Spinal cord (tissue), 10 donors: Measurements from ENCODE around the gene RRAS2. TPM values are rescaled to one million over a fixed set of nuclear protein-coding genes. Genes with fewer than 3 reads are reported as not detected.
A peak's percentile ranks its signal among the peaks of the same experiment; 100 is the strongest.
"Not testable (repeated sequence)": the region's sequence is repeated elsewhere in the genome, so short reads cannot be mapped to it uniquely, and the experiment has no call there.

Source experiments
- DNase-seq, 6 donors: peaks; one replicate each; pipeline versions ENCODE4 v3.0.0 to v3.0.0-alpha.2; 2013 to 2015; ENCODE audit warnings: low spot score in 6 of 6, low read depth in 4 of 6
- H3K27ac ChIP-seq: one replicate; pipeline ENCODE4 v1.5.1; 2013; ENCODE audit warnings: low read depth, low read length, control low read depth
- H3K27me3 ChIP-seq: one replicate; pipeline ENCODE4 v1.6.1; 2013; ENCODE audit warnings: low read length; ENCODE audit not compliant: control insufficient read depth, insufficient read depth
- H3K36me3 ChIP-seq: one replicate; pipeline ENCODE4 v1.6.1; 2013; ENCODE audit warnings: low read length; ENCODE audit not compliant: control insufficient read depth, insufficient read depth
- H3K4me1 ChIP-seq: one replicate; pipeline ENCODE4 v1.6.1; 2013; ENCODE audit warnings: low read length; ENCODE audit not compliant: control insufficient read depth, insufficient read depth
- H3K4me3 ChIP-seq: one replicate; pipeline ENCODE4 v1.5.1; 2013; ENCODE audit warnings: low read depth, low read length, control low read depth
- H3K9me3 ChIP-seq: one replicate; pipeline ENCODE4 v1.6.1; 2013; ENCODE audit warnings: low read length; ENCODE audit not compliant: control insufficient read depth, insufficient read depth
- WGBS: methylation state at CpG from one replicate; pipeline ENCODE4 v1.1.5; 2013; ENCODE audit warnings: missing lambda C conversion rate; ENCODE audit not compliant: insufficient coverage; 5-methylcytosine and 5-hydroxymethylcytosine counted together
- polyA plus RNA-seq, 2 donors: library from polyadenylated mRNA; unstranded; fragments of 120-200 nt; gene quantifications; one replicate each; pipeline ENCODE4 v1.2.1, GENCODE V29; 2013; ENCODE audit not compliant: insufficient read length in 2 of 2
- total RNA-seq, 2 donors: library from RNA; depleted of rRNA in 1 of 2; stranded (reverse); fragments of 120-200 nt in 1 of 2; fragments of >200 nt in 1 of 2; gene quantifications; one replicate each; pipeline versions ENCODE4 v1.2.3 to v1.2.4, GENCODE V29; 2013 to 2014
- donor health status: healthy.

RRAS2 gene
- total and polyA plus RNA-seq, 4 donors = 44.0 to 56.2 (median 53.3) TPM

DNA sequence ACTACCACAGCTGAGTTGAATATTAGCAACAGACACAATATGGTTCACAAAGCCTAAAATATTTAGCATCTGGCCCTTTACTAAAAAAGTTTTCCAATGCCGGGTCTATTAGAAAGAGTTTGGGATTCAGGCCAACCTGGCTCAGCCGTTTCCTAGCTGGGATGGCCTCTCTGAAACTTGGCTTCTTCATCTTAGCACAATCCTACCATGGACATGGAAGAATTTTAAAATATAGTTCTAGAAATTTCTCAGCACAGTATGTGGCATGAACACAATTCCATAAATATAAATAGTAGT is 103.8 kb downstream of the RRAS2 start:
- Histone ChIP-seq H3K36me3 (peaks cover 22% of the 10 kb centered on the region), H3K9me3 (no peaks in the 10 kb centered on the region), H3K27ac (no peak overlapping the region), H3K4me1 (peaks cover 24% of the 10 kb centered on the region), H3K4me3 (no peak overlapping the region), H3K27me3 (no peaks in the 10 kb centered on the region)
- WGBS = no CpG with 5 or more reads among the region's 2 CpGs
- DNase-seq = no peak

DNA sequence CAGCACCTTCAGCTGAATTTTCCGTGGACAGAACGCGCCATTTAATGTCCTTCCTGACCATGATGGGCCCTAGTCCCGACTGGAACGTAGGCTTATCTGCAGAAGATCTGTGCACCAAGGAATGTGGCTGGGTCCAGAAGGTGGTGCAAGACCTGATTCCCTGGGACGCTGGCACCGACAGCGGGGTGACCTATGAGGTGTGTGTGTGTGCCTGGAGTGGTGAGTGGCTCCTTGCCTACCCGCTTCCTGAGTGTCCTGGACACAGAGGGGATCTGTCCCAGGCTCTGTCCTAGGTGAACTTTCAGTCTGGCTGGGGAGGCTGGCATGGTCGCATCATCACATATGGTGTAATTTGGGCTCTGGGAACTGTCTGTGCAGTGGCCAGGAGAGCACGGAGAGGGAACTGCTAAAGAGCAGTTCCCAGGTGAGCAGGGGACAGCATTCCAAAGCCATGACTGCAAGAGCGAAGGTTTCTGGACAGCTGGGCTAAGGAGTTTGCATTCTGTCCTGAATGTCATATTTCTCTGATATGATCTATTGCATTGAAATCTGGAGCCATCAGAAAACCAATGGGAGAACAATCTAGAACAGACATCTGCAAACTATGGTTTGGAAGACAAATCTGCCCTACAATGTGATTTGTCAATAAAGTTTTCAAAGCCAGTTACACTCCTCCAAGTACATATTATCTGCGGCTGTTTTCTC is 104.3 kb downstream of the RRAS2 start:
- DNase-seq = no peak
- H3K27ac ChIP-seq = no peak overlapping the region
- WGBS = 94% methylated on average over 12 of the region's 13 CpGs

DNA sequence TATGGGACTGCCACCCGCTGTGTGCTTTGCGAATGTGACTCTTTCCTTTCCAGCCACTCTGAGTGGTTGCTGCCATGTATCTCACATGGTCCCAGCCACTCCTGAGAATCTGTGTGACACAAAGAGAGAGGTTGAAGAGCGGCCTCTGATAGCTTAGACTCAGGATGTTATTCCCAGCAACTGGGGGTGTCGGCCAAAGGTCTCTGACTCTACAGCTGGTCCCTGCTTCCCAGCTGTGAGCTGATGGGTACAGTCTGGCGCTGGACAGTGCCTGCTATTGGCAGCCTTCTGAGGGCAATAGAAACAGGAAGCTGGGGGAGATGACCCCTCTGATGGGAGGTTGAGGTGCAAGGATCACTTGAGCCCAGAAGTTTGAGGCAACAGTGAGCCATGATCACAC is 105.1 kb downstream of the RRAS2 start:
- H3K27ac ChIP-seq = no peak overlapping the region
- H3K9me3 ChIP-seq = no peaks in the 10 kb centered on the region
- H3K4me1 ChIP-seq = peaks cover 23% of the 10 kb centered on the region
- no peak for DNase-seq
- no peak overlapping the region for H3K4me3 ChIP-seq
- 67% methylated on average over 5 of the region's 5 CpGs for WGBS
- no peaks in the 10 kb centered on the region for H3K27me3 ChIP-seq
- H3K36me3 ChIP-seq = peaks cover 14% of the 10 kb centered on the region

More for the DNA sequence above, 104.3 kb downstream of the RRAS2 start:
- peaks cover 24% of the 10 kb centered on the region for H3K4me1 ChIP-seq
- H3K9me3 ChIP-seq = no peaks in the 10 kb centered on the region
- no peak overlapping the region for H3K4me3 ChIP-seq
- no peaks in the 10 kb centered on the region for H3K27me3 ChIP-seq
- H3K36me3 ChIP-seq = peaks cover 22% of the 10 kb centered on the region

DNA sequence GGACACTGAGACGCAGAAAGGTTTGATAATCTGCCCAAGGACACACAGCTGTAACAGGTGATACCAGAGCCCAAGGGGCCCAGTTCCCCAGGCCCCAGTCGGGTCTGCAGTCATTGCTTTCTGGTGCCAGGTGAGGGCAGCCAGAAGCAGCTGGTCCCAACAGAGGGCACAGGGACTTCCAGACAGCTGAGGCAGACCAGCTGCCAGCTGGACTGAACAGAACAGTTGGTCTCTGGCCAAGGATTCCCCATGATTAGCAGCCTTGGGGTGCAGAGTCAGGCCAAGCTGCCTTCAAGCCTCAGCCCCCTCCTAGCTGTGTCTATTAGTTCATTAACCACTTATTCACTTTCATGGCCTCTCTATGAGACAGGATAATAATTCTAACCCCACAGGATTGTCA is 105.6 kb downstream of the RRAS2 start:
- WGBS = 29% methylated on average over 2 of the region's 2 CpGs
- H3K27ac ChIP-seq = no peak overlapping the region
- H3K36me3 ChIP-seq = peaks cover 14% of the 10 kb centered on the region

DNA sequence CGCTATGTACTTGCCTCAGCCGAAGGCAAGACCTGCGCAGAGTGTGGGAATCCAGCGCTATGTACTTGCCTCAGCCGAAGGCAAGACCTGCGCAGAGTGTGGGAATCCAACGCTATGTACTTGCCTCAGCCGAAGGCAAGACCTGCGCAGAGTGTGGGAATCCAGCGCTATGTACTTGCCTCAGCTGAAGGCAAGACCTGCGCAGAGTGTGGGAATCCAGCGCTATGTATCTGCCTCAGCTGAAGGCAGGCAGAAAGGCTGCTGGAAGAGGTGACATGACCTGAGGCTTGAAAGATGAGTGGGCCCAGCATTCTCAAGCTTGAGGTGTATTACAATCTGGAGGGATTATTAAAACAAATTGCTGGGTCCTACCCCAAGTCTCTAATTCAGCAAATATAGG is 106.5 kb downstream of the RRAS2 start:
- H3K27ac ChIP-seq, H3K27me3 ChIP-seq, H3K9me3 ChIP-seq, H3K4me3 ChIP-seq, DNase-seq: not testable (repeated sequence)
- H3K4me1 ChIP-seq = peaks cover 30% of the 10 kb centered on the region
- peaks cover 10% of the 10 kb centered on the region for H3K36me3 ChIP-seq
- WGBS = 100% methylated on average over 2 of the region's 12 CpGs

More for the DNA sequence above, 105.6 kb downstream of the RRAS2 start:
- H3K4me3 ChIP-seq = no peak overlapping the region
- peak in 2 of 6 donors; percentile 76 to 82 for DNase-seq
- H3K4me1 ChIP-seq = peaks cover 25% of the 10 kb centered on the region
- no peaks in the 10 kb centered on the region for H3K27me3 ChIP-seq
- H3K9me3 ChIP-seq = no peaks in the 10 kb centered on the region

DNA sequence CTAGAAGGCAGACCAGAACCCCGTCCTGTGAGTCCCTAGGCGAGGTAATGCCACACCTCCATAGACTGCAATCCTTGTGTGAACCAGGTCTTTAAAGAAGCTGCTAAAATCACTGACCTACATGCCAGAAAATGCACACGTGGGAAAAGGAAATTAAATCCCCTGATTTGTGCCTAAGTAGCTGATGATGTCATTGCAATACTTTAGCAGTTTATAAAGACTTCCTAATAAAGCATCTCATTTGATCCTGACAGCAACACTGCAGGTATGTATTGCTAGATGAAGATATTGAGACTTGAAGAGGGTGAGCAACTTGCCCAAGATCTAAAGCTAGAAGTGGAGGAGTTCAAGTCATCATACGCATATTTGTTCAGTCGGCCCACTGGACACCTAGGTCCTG is 107.2 kb downstream of the RRAS2 start:
- no peak overlapping the region for H3K27ac ChIP-seq
- H3K4me1 ChIP-seq = peaks cover 36% of the 10 kb centered on the region
- H3K9me3 ChIP-seq = no peaks in the 10 kb centered on the region
- H3K27me3 ChIP-seq = no peaks in the 10 kb centered on the region
- peaks cover 10% of the 10 kb centered on the region for H3K36me3 ChIP-seq
- H3K4me3 ChIP-seq = no peak overlapping the region
- WGBS = 91% methylated on average over 4 of the region's 5 CpGs
- DNase-seq = no peak

DNA sequence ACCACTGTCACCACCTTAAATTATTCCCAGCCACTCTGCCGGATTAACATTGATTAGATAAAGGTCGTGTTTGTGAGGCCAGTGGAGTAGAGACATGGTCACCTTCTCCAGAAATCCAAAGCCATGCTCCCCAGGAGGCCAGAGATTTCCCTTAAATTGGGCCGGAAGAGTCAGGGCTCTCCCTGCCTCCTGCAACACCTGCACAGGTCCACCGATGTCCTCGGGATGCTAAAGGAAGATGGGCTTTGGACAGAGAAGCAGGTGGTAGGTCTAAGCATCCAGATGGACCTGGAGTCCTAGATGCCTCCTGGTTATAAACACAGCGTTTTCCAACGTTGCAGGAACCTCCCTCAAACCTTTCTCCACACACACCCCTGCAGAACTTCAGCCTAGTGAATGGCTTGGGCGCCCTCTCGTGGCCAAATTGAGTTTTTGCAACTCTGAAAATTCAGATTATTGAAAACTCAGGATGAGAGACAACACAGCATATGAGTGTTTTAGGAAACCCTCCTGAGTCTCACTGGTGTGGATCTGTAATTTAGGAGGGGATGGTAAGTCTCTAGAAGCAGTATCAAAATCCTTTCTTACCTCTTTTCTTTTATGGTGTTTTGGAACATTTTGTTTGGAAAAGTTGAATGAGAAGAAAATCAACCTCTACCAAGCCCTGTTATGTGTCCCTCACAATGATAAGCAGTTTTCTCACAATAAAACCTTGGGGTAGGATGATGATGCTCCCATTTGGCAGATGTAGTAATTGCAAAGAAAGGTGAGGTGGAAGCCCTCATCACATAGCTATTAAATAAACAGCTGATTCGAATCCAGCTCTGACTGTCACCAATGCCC is 109.6 kb downstream of the RRAS2 start:
- no peaks in the 10 kb centered on the region for H3K27me3 ChIP-seq
- DNase-seq = peak in 4 of 6 donors; percentile 67 to 95 (median 81)
- WGBS = 0% methylated on average over 3 of the region's 10 CpGs
- H3K4me3 ChIP-seq = no peak overlapping the region
- peaks cover 11% of the 10 kb centered on the region for H3K36me3 ChIP-seq
- H3K27ac ChIP-seq = peak overlapping the region; percentile 70
- H3K9me3 ChIP-seq = no peaks in the 10 kb centered on the region
- peaks cover 42% of the 10 kb centered on the region for H3K4me1 ChIP-seq

DNA sequence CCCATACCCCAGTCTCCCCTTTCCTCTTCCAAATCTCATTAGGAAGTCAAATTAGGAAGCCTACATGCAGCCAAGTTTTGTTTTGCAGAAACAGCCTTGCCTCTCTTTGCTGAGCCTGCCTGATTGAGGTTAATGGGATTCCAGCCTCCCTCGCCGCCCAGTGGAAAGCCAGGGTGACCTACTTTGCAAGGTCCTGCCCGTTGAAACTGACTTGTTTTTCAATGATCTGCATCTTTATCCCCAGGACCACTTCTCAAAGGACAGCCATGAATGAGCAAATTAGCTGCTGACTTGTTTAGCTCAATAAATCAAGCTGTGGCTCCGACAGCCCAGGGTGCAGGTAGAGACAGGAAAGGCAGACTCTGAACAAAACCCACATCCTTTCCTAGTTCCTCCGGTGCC is 110.4 kb downstream of the RRAS2 start:
- H3K36me3 ChIP-seq = peaks cover 11% of the 10 kb centered on the region
- no peaks in the 10 kb centered on the region for H3K27me3 ChIP-seq
- no peaks in the 10 kb centered on the region for H3K9me3 ChIP-seq
- DNase-seq = peak in 3 of 6 donors; percentile 57 to 91 (median 90)
- no peak overlapping the region for H3K4me3 ChIP-seq
- H3K4me1 ChIP-seq = peaks cover 37% of the 10 kb centered on the region
- H3K27ac ChIP-seq = peak overlapping the region; percentile 70
- WGBS = 17% methylated on average over 5 of the region's 5 CpGs

DNA sequence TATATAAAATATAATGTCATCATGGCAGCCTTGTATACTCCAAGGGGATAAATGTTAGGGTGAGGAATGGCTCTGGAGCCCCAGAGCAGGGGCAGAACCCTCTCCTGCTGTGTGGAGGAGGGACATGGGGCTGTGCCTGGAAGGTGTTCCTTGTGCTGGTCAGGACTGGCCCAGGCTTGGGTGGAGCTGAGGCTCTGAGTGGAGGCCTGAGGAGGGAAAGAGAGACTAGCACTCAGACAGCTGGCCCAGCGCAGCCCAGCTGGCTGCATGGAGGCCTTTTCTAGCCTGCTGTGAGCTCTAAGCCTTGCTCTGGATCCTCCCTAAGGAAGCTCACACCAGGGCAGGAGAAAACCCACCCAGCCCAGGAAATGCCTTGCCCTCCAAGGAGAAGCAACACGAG is 113.5 kb downstream of the RRAS2 start:
- WGBS = 88% methylated on average over 2 of the region's 2 CpGs

DNA sequence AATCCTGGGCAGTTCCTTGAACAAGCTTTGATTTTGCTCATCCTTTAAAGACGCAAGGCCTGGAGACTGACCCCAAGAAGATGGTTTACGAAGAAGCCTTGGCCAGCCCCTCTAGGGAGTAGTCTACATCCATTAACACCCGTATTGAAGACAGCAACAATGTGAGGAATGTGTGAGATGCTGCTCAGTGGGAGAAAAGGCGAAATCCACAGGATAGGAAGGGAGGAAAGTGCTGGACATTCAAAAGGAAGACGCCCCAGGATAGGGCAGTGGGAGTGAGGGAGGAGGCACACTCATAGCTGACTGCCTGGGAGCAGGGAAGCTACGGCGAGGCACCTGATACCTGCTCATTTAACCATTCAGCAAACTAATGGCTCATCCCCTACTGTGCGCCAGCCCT is 114.1 kb downstream of the RRAS2 start:
- H3K27ac ChIP-seq = no peak overlapping the region
- no peaks in the 10 kb centered on the region for H3K27me3 ChIP-seq
- H3K36me3 ChIP-seq = peaks cover 11% of the 10 kb centered on the region
- peaks cover 49% of the 10 kb centered on the region for H3K4me1 ChIP-seq
- no peak overlapping the region for H3K4me3 ChIP-seq
- DNase-seq = no peak
- H3K9me3 ChIP-seq = no peaks in the 10 kb centered on the region
- 77% methylated on average over 6 of the region's 8 CpGs for WGBS

More for the DNA sequence above, 113.5 kb downstream of the RRAS2 start:
- no peak overlapping the region for H3K4me3 ChIP-seq
- H3K27ac ChIP-seq = no peak overlapping the region
- DNase-seq = no peak
- peaks cover 49% of the 10 kb centered on the region for H3K4me1 ChIP-seq
- peaks cover 11% of the 10 kb centered on the region for H3K36me3 ChIP-seq
- no peaks in the 10 kb centered on the region for H3K9me3 ChIP-seq
- H3K27me3 ChIP-seq = no peaks in the 10 kb centered on the region
